ENCODE data around the gene CPSF4L. TPM values are rescaled to one million over a fixed set of nuclear protein-coding genes. Genes with fewer than 3 reads are reported as not detected.

CPSF4L gene
- polyA plus RNA-seq, 1 experiment, result not detected

- H3K27me3 ChIP-seq (ENCODE audit: control insufficient read depth, insufficient read depth, low read length), result no peaks in the 10 kb centered on the region
- CTCF ChIA-PET, result interaction anchor here (0.6 to 1.6 kb wide), 2 partner anchors 478 to 563 kb away, joined by 3 to 6 read pairs; no protein-coding TSS in a partner anchor
- H3K4me3 ChIP-seq (ENCODE audit: low read depth, low read length), result no peak overlapping the region
- no peak overlapping the region for H3K27ac ChIP-seq (ENCODE audit: low read depth, low read length)
- no peak for TF ChIP-seq CTCF (IDR thresholded peaks at IDR 0.05; ENCODE audit: low read depth, low read length)
- DNase-seq (ENCODE audit: low read depth, low spot score), result no peak
- POLR2A ChIA-PET, result no interaction called here
- H3K9me3 ChIP-seq (ENCODE audit: control insufficient read depth, insufficient read depth, low read length), result no peaks in the 10 kb centered on the region
These were observed 58.4 kb downstream of the CPSF4L start for GRCh38 chr17:73203135-73203787.

DNA sequence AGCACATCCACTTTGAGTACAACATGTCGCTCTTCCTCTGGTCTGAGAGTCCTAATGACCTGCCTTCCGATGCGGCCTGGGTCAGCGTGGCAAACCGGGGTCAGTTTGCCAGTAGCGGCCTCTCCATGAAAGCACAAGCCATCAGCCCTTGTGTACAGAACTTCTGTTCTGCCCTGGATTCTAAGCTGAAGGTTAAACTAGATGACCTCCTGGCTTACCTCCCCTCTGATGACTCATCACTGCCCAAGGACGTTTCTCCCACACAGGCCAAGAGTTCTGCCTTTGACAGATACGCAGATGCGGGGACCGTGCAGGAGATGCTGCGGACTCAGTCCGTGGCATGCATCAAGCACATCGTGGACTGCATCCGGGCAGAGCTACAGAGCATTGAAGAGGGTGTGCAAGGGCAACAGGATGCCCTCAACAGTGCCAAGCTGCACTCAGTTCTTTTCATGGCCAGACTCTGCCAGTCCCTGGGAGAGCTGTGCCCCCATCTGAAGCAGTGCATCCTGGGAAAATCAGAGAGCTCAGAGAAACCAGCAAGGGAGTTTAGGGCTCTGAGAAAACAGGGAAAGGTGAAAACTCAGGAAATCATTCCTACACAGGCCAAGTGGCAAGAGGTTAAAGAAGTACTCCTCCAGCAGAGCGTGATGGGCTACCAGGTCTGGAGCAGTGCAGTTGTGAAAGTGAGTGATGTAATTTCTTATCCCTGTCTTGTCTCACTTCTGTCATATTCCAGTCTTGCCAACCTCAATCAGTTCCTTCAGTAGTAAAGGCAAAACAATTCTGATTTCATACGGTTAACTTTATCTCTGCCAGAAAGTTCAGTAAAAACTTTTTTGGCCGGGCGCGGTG, 60.2 kb downstream of the CPSF4L start:
- TF ChIP-seq CTCF (IDR thresholded peaks at IDR 0.05; ENCODE audit: low read depth, low read length), result no peak
- Histone ChIP-seq H3K27me3 (ENCODE audit: control insufficient read depth, insufficient read depth, low read length) (no peaks in the 10 kb centered on the region), H3K4me3 (ENCODE audit: low read depth, low read length) (no peak overlapping the region), H3K9me3 (ENCODE audit: control insufficient read depth, insufficient read depth, low read length) (no peaks in the 10 kb centered on the region), H3K27ac (ENCODE audit: low read depth, low read length) (no peak overlapping the region)
- POLR2A ChIA-PET, result no interaction called here
- CTCF ChIA-PET, result interaction anchor here (0.8 to 2.4 kb wide), 3 partner anchors 10 to 476 kb away, joined by 3 to 11 read pairs (median 5); partner anchors contain the start of gene COG1
- no peak for DNase-seq (ENCODE audit: low read depth, low spot score)

- ChIA-PET CTCF (interaction anchor here (2.4 kb wide), 1 partner anchor 9 kb away, joined by 11 read pairs; the partner anchor contains the start of gene COG1), POLR2A (no interaction called here)
- no peak for DNase-seq (ENCODE audit: low read depth, low spot score)
- Histone ChIP-seq H3K4me3 (ENCODE audit: low read depth, low read length) (no peak overlapping the region), H3K27ac (ENCODE audit: low read depth, low read length) (no peak overlapping the region), H3K27me3 (ENCODE audit: control insufficient read depth, insufficient read depth, low read length) (no peaks in the 10 kb centered on the region), H3K9me3 (ENCODE audit: control insufficient read depth, insufficient read depth, low read length) (no peaks in the 10 kb centered on the region)
- no peak for TF ChIP-seq CTCF (IDR thresholded peaks at IDR 0.05; ENCODE audit: low read depth, low read length)
These were observed 61.2 kb downstream of the CPSF4L start for GRCh38 chr17:73200476-73200875.

DNA sequence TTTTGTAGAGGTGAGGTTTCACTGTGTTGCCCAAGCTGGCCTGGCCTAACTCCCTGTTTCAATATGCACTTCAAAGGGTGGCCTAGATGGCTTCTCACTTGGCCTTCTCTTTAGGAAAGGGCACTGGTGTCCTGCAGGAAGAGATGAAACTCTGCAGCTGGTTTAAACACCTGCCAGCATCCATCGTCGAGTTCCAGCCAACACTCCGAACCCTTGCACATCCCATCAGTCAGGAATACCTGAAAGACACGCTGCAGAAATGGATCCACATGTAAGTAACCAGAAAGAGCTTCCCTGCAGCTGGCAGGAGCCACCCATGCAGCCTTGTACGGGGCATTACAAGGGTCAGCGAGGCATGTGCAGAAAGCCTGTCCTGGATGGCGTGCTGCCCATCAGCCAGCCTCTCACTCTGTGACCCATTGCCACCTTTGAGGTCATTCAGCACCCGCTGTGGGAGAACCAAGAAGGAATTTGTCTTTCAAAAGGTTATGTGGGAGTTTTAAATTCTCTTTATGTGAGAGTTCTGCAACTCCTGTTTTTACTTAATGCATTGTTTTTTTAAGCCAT, 61.8 kb downstream of the CPSF4L start:
- Histone ChIP-seq H3K27me3 (ENCODE audit: control insufficient read depth, insufficient read depth, low read length) (no peaks in the 10 kb centered on the region), H3K4me3 (ENCODE audit: low read depth, low read length) (no peak overlapping the region), H3K9me3 (ENCODE audit: control insufficient read depth, insufficient read depth, low read length) (no peaks in the 10 kb centered on the region), H3K27ac (ENCODE audit: low read depth, low read length) (no peak overlapping the region)
- DNase-seq (ENCODE audit: low read depth, low spot score), result no peak
- ChIA-PET POLR2A (no interaction called here), CTCF (no interaction called here)
- no peak for TF ChIP-seq CTCF (IDR thresholded peaks at IDR 0.05; ENCODE audit: low read depth, low read length)

DNA sequence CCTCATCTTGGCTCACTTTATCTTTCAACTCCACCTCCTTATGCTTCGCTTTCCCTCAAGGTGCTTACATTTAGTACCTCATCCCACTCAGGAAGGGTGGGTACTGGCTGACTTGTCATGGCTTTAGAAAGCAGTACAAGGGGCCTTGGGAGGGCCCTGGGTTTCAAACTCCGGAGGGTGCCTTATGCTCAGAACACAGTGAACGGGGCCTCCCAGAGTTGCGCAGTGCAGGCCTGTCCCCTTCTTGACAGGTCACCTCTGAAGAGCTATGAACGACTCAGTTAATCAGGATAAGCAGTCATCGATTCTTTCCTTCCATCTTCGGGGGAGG, 62.8 kb downstream of the CPSF4L start:
- CTCF ChIA-PET, result interaction anchor here (0.6 kb wide), 1 partner anchor 474 kb away, joined by 3 read pairs; no protein-coding TSS in a partner anchor
- POLR2A ChIA-PET, result no interaction called here
- H3K27me3 ChIP-seq (ENCODE audit: control insufficient read depth, insufficient read depth, low read length), result no peaks in the 10 kb centered on the region
- H3K9me3 ChIP-seq (ENCODE audit: control insufficient read depth, insufficient read depth, low read length), result no peaks in the 10 kb centered on the region
- no peak for DNase-seq (ENCODE audit: low read depth, low spot score)
- H3K27ac ChIP-seq (ENCODE audit: low read depth, low read length), result no peak overlapping the region
- no peak overlapping the region for H3K4me3 ChIP-seq (ENCODE audit: low read depth, low read length)
- no peak for TF ChIP-seq CTCF (IDR thresholded peaks at IDR 0.05; ENCODE audit: low read depth, low read length)
